Diencephalon (tissue), 1 donor: ENCODE data around the gene IQCB1. TPM values are rescaled to one million over a fixed set of nuclear protein-coding genes. Genes with fewer than 3 reads are reported as not detected.

Experiments used
- total RNA-seq: library from RNA; depleted of rRNA; stranded (reverse); fragments of >200 nt; gene quantifications from one replicate; pipeline ENCODE4 v1.2.3, GENCODE V29; 2014

Gene IQCB1, protein sequence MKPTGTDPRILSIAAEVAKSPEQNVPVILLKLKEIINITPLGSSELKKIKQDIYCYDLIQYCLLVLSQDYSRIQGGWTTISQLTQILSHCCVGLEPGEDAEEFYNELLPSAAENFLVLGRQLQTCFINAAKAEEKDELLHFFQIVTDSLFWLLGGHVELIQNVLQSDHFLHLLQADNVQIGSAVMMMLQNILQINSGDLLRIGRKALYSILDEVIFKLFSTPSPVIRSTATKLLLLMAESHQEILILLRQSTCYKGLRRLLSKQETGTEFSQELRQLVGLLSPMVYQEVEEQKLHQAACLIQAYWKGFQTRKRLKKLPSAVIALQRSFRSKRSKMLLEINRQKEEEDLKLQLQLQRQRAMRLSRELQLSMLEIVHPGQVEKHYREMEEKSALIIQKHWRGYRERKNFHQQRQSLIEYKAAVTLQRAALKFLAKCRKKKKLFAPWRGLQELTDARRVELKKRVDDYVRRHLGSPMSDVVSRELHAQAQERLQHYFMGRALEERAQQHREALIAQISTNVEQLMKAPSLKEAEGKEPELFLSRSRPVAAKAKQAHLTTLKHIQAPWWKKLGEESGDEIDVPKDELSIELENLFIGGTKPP
- 22.8 TPM for total RNA-seq

DNA sequence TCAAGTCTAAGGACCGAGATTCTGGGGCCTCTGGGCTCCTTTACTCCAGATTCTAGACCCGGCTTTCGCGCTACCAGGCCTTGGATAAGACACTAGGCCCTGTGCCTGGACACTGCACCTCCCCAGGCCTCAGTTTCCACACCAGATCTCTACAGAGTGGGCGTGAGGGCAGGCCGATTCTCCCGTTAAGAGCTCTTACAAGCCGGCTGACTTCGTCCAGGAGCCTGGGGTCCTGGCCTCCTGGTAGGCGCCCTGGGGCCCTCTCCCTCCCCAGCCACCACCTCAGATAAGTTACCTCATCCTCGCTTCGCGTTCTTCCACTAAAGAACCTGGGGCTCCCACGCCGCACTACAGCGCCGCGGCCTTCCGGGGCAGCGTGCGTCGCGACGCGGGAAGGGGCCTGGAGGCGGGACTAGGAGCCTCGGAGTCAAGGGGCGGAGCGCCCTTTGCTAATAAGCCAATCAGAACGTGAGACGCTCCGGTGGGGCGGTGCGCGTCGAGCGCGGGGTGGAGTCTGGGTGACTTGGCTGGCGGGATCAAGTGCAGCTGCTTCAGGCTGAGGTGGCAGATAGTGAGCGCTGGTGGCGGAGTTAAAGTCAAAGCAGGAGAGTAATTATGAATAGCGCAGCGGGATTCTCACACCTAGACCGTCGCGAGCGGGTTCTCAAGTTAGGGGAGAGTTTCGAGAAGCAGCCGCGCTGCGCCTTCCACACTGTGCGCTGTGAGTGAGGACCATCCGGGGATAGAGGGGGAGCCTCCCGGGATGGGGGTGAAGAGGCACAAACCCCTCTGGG, at the start of gene IQCB1, which contains the start of gene EAF2:
IQCB1 (minus strand) TSS at position 390 of the 794 bp plus-strand sequence. CDS start 6,100 bp downstream, outside the sequence.
EAF2 (plus strand) TSS at position 539 of the 794 bp plus-strand sequence; CDS start at position 616, 77 bp downstream.

DNA sequence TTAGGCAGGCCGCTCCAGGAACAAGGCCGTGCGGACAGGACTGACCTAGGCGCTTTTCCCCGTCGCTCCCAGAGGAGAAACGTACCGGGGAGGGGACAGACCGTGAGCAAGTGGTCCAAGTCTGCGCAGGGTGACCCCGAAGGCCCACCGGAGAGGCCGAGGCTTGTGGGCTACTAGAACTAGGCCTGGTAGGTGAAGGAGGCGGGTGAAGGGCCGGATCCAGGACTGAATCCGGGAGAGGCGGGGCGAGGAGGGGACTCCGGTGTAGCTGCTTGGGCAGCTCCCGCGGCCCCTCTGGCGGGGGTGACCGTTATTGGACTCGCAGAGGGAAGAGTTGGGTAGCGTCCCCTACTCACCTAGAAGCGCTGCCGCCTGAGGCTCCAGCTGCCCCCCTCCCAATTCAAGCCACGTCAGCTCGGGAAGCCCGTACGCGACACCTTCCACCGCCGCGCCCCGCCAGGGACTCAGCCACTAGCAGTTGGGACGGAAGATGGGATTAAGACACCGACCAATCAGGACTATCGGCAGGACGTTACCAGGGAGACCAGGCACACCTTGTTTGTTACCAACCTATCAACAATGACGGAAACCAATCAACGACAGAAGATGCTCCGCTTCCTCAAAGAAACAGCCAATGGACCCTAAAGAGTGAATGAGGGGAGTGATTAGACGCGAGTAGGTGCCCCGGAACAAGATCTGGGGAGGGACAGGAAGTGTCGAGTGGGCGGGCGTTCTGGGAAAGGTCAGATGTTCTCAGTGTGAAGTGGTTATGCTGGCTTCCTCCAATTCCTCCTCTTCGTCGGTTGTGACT, 85.4 kb downstream of the IQCB1 start, which contains the start of gene GOLGB1:
GOLGB1 (minus strand) TSS at position 466 of the 811 bp plus-strand sequence. CDS start 18,770 bp downstream, outside the sequence.

Other genes starting within 250 kb of the IQCB1 start
- not detected for gene FBXO40, start 241.7 kb downstream of the IQCB1 start, total RNA-seq
- 4.6 TPM for gene HCLS1, start 174.2 kb downstream of the IQCB1 start, total RNA-seq
- gene GOLGB1, start 85.3 kb downstream of the IQCB1 start, total RNA-seq: 40.8 TPM
- gene EAF2, start 149 bp upstream of the IQCB1 start, total RNA-seq: 11.3 TPM
- gene SLC15A2, start 59.3 kb upstream of the IQCB1 start, total RNA-seq: 29.5 TPM
- gene ILDR1, start 187.2 kb upstream of the IQCB1 start, total RNA-seq: not detected
- gene CD86, start 220.3 kb upstream of the IQCB1 start, total RNA-seq: 1.8 TPM